ENCODE measurements around the gene ASB6.

The ASB6 gene

DNA sequence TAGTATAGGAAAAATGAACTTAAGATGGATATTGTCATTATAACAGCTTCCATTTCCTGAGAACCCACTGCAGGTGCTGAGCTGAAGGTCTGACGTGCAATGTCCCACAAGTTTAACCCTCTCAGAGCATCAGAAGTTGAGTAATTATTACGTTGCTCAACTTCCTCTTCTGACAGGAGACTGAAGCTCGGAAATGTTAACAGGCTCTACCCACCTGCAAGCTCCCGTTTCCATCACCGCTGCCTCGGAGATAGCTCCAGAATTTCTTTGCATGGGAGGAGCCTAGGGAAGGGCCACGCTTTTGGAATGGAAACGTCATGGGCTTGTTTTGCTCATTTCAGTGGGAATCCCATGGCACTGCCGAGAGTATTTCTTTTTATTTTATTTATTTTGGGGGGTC is 17.0 kb downstream of the ASB6 start:
- no peak for DNase-seq (ENCODE audit: low read depth in 1 of 2, low spot score in 1 of 2)
- TF ChIP-seq JUND (IDR thresholded peaks at IDR 0.05; ENCODE audit: low read depth), result no peak
- in situ Hi-C loops (cut with HindIII; ENCODE audit: low pct_unique_long_range_greater_than_20kb, low sequenced_read_pairs), result no loop called here

DNA sequence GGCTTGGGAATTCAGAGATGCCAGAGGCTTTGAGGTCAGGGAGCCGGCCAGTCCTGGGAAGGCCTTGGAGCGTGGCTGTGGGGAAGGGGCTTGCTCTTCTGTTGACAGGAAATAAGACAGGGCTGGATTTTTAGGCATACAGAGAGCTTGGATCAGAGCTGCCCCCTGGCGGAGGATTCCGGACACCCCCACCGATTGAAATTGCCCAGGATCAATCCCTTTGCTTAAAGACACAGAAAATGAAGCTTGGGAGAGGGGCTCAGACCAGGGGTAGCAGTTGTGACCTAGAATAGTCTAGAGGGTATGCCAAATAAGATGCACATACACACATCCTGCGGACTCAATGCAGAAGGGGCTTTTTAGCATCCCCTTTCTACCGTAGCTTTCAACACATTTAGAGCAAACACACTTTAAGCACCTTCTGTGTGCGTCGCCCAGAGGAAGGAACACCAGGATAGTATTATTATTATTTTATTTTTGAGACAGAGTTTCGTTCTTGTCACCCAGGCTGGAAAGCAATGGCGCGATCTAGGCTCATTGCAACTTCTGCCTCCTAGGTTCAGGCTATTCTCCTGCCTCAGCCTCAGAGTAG is 17.7 kb downstream of the ASB6 start:
- peak; percentile 78 to 91 for DNase-seq (ENCODE audit: low read depth in 1 of 2, low spot score in 1 of 2)
- TF ChIP-seq JUND (IDR thresholded peaks at IDR 0.05; ENCODE audit: low read depth), result no peak
- in situ Hi-C loops (cut with HindIII; ENCODE audit: low pct_unique_long_range_greater_than_20kb, low sequenced_read_pairs), result no loop called here

GRCh38 chr9:129623331-129623730 is 18.6 kb downstream of the ASB6 start:
- DNase-seq (ENCODE audit: low read depth in 1 of 2, low spot score in 1 of 2), result no peak
- no peak for TF ChIP-seq JUND (IDR thresholded peaks at IDR 0.05; ENCODE audit: low read depth)
- in situ Hi-C loops (cut with HindIII; ENCODE audit: low pct_unique_long_range_greater_than_20kb, low sequenced_read_pairs), result no loop called here

- in situ Hi-C loops (cut with HindIII; ENCODE audit: low pct_unique_long_range_greater_than_20kb, low sequenced_read_pairs), result no loop called here
- no peak for TF ChIP-seq JUND (IDR thresholded peaks at IDR 0.05; ENCODE audit: low read depth)
Observed at GRCh38 chr9:129620669-129621295, 21.2 kb downstream of the ASB6 start, which contains the start of gene C9orf50. C9orf50 (minus strand) TSS chr9:129621101; CDS start chr9:129620574, 527 bp downstream.

DNA sequence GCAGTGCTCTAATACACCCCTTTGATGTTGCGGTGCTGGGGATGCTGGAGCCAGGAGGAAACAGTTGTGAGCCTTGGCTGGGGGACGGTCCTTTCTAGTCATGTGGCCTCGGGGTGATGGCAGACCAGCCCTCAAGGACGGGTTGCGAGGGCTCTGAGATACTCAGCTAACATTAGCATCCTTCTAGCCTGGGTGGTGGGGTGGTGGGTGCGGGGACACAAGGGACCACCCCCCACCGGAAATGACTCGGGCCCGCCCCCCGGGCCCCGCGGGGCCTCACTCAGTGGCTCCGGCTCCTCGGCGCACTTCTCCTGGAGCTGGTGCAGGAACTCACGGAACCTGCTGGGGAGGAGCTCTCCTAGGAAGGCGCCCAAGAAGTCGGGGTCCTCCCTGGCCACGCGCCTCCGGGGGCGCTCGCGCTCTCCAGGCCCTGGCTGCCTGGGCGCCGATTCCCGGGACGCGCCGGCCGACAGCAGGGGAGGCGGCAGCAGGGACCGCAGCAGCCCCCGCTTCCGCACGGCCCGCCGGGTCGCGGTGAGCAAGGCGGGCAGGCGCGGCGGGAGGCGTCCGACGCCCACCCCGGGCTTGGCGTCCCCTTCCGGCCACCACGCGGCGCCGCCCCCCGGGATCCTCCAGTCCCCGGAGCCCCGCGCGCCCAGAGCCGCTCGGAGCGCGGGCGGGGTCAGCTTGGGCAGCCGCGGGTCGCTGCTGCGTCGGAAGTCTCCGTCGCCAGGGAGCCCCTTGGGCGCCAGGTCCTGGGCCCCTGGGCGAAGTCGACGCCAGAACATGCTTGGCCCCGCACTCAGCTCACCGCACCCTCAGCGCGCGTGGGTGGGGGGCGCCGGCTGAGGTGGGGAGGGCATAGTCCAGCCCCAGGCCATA is 21.9 kb downstream of the ASB6 start:
- TF ChIP-seq JUND (IDR thresholded peaks at IDR 0.05; ENCODE audit: low read depth), result no peak
- DNase-seq (ENCODE audit: low read depth in 1 of 2, low spot score in 1 of 2), result peak; percentile 71 to 79
- in situ Hi-C loops (cut with HindIII; ENCODE audit: low pct_unique_long_range_greater_than_20kb, low sequenced_read_pairs), result no loop called here

More at GRCh38 chr9:129620669-129621295, 21.2 kb downstream of the ASB6 start, which contains the start of gene C9orf50:
- no peak for DNase-seq (ENCODE audit: low read depth in 1 of 2, low spot score in 1 of 2)

GRCh38 chr9:129617167-129617566 is 24.8 kb downstream of the ASB6 start:
- no peak for TF ChIP-seq JUND (IDR thresholded peaks at IDR 0.05; ENCODE audit: low read depth)
- in situ Hi-C loops (cut with HindIII; ENCODE audit: low pct_unique_long_range_greater_than_20kb, low sequenced_read_pairs), result no loop called here
- peak; percentile 78 to 80 for DNase-seq (ENCODE audit: low read depth in 1 of 2, low spot score in 1 of 2)

DNA sequence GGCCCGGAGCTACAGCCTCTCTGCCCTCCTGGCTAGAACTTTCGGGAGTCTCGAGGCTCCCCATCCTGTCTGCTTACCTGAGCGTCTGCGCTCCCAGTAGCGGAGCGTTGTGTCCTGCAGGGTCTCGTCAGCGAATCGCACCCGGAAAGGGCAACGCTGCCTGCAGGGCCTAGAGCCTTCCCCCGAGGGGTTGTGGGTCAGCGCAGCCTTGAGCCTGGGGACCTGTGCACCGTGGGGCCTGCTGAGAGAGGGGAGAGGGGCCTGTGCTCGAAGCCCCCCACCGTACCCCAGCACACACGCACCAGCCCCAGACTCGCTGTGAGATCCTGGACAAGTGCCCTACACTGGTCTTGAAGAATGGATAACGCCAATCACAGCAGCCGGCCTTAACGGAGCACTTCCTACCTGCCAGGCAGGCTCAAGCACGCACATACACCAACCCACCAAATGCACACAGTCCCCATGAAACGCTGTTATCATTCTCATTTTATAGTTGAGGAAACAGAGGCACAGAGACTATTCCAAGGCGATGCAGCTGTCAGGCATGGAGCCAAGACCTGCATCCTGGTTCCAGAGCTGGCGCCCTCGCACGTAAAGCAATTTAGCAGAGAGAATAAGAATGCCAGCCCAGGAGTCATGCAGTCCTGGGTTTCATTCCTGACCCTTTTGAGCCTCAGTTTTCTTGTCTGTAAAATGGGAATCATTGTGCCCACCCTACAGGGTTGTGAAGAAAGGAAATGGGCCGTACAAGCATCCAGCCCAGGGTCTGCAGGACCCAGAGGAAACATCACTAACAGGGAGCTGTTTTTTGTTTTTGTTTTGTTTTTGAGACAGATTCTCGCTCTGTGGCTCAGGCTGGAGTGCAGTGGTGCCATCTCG is 26.3 kb downstream of the ASB6 start:
- no peak for DNase-seq (ENCODE audit: low read depth in 1 of 2, low spot score in 1 of 2)
- in situ Hi-C loops (cut with HindIII; ENCODE audit: low pct_unique_long_range_greater_than_20kb, low sequenced_read_pairs), result no loop called here
- no peak for TF ChIP-seq JUND (IDR thresholded peaks at IDR 0.05; ENCODE audit: low read depth)

GRCh38 chr9:129614932-129615331 is 27.0 kb downstream of the ASB6 start:
- DNase-seq (ENCODE audit: low read depth in 1 of 2, low spot score in 1 of 2), result no peak

DNA sequence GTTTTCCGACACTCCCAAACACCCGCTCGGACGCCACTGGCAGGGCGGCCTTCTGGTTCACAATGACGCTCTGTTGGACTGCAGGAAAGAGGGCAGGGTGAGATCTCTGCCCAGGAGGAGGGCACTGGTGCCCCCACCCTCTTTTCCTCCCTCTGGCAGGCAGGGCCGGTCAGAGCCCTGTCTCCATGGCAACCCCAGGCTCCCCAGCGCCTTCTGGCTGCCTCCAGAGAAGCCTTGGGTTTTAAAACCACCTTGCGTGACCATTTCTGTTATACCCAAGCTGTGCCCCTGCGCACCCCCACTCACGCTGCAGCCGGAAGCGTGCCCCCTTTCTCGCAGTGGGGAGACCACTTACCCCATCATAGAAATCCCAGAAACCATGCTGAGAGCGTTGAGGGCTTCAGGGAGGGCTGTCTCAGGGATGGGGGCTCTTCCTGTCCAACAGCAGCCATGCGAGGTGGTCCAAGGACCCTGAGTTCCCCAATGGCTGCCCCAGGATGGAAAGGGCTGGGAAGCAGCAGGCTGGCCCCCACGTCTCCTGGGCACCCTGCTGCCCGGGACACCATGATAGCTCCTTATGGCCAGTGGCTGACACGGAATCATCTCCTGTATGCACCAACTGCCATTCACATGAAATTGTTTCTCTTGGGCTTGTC is 28.3 kb downstream of the ASB6 start:
- in situ Hi-C loops (cut with HindIII; ENCODE audit: low pct_unique_long_range_greater_than_20kb, low sequenced_read_pairs), result no loop called here
- no peak for TF ChIP-seq JUND (IDR thresholded peaks at IDR 0.05; ENCODE audit: low read depth)

More at GRCh38 chr9:129614932-129615331, 27.0 kb downstream of the ASB6 start:
- TF ChIP-seq JUND (IDR thresholded peaks at IDR 0.05; ENCODE audit: low read depth), result no peak
- in situ Hi-C loops (cut with HindIII; ENCODE audit: low pct_unique_long_range_greater_than_20kb, low sequenced_read_pairs), result no loop called here

GRCh38 chr9:129612815-129613519 is 29.0 kb downstream of the ASB6 start:
- TF ChIP-seq JUND (IDR thresholded peaks at IDR 0.05; ENCODE audit: low read depth), result no peak
- DNase-seq (ENCODE audit: low read depth in 1 of 2, low spot score in 1 of 2), result no peak
- in situ Hi-C loops (cut with HindIII; ENCODE audit: low pct_unique_long_range_greater_than_20kb, low sequenced_read_pairs), result no loop called here

More for the DNA sequence above, 28.3 kb downstream of the ASB6 start:
- DNase-seq (ENCODE audit: low read depth in 1 of 2, low spot score in 1 of 2), result no peak

DNA sequence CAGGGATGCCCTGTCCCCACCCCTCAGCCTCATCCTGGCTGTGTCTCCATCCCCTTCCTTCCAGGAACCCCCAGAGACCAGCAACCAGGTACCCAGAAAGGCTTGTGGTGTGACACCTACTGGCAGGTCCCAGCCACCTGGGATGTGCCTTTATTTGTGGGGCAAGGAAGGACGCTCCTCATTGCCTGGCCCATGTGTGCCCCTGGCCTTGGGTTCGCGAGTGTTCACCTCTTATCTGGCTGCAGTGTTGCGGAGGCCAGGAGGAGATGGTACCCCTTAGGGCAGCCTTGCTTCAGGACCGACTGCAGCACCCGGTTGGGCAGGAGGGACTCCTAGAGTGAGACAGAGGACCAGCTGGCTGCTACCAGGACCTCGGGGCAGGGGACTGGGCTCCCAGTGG is 29.8 kb downstream of the ASB6 start:
- in situ Hi-C loops (cut with HindIII; ENCODE audit: low pct_unique_long_range_greater_than_20kb, low sequenced_read_pairs), result no loop called here
- no peak for TF ChIP-seq JUND (IDR thresholded peaks at IDR 0.05; ENCODE audit: low read depth)

More for the DNA sequence above, 29.8 kb downstream of the ASB6 start:
- peak in 1 of 2 experiments; percentile 37 for DNase-seq (ENCODE audit: low read depth in 1 of 2, low spot score in 1 of 2)
